GM03348 (cell line): Measurements from ENCODE around the gene PLEKHM3.
A peak's percentile ranks its signal among the peaks of the same experiment; 100 is the strongest.
"Not testable (repeated sequence)": the region's sequence is repeated elsewhere in the genome, so short reads cannot be mapped to it uniquely, and the experiment has no call there.

Source experiments
- DNase-seq: peaks from one replicate; pipeline ENCODE4 v3.0.0; 2012; ENCODE audit warnings: low spot score

The PLEKHM3 gene

GRCh38 chr2:207950063-207950760, 75.1 kb downstream of the PLEKHM3 start:
- DNase-seq: no peak

- not testable (repeated sequence) for DNase-seq
Measured at GRCh38 chr2:207949245-207949644, 76.1 kb downstream of the PLEKHM3 start.

DNA sequence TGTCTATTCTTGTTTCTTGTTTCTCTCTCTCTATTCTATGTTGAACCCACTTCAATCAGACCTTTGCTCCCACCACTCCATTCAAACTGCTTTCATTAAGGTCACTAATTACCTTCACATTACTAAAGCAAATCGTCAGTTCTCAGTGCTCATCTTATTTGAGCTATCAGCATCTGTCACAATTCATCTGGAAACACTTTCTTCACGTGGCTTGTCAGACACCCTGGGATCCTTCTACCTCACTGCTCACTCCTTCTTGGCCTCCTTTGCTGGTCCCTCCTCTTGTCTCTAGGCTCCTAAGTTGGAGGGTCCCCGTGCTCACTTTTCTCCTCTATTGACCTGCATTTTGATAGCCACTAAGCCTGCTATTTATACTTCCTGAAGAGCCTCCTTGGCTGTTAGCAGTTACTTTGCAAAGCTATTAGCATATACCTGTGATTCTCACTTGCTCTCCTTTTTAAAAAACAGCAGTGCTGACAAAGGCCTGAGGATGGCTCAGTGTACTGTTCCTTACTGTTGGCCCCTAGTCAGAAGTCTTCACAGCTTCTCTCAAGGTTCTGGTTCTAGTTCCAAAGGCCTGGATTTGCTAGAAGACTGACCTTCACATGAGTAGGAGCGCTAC, 80.2 kb downstream of the PLEKHM3 start:
- no peak for DNase-seq

DNA sequence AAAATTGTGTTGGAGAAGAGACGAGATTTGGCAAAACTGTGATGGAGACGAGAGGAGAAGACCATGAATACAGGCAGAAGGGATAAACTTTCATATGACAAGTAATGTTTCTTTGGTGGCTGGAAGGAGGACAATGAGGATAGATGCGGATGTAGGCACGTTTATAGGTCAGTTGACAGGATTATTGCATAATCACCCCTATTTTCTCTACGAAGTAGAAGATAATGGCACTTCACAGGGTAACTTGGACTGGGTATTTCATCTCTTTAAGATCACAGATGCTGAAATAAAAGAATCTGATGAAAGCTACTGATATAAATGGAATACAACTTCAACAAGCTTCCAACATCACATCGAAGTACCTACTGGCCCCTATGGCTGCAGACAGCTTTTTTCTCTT, 81.0 kb downstream of the PLEKHM3 start:
- no peak for DNase-seq

DNA sequence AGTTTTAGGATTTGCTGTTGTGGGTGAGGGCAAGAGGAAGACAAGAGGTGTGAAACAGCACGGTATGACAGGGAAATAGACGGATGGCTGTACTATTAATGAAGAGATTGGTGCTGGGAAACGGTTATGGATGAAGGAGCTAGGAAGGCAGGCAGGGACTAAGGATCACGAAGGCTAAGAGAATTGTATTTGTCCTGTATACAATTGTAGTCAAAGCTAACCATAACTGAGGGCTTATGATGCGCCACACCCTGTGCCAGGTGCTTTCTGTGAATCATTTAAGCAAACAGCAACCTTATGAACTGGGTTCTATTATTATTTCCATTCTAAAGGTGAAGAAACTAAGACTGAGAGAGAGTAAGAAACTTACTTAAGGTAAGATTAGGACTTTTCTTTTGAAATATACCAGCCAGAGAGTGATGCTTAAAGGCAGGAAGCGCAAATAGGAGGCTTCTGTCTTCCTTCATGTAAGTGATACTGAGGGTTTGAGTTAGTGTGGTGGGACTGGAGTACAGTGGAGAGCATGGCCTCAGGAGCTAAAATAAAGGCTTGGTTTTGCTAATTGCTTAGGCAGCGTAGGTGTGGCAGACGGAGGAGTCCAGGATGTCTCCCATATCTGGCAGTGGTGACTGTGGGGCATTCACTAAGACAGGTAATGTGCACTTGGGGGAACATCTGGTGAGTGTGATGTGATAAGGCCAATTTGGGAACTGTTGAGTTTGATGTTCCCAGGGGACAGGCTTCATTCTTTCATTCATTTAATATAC, 85.8 kb downstream of the PLEKHM3 start:
- DNase-seq: no peak

DNA sequence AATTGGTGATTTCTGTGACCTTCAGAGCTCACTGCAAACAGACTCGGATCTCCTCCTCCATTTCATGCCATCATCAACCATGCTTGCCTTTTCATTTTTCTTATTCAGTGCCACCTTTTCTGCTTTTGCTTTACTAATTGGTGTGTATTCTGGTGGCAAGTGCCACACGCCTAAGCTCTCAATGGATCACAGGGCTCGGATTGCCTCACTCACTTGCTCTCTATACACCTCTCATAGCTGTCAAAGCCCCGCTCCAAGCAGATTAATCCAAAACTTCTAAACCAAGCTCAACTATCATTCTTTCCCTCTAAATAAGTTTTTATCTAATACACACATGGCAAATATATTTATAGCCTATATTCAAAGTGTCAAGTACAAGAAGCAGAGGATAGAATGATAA, 86.4 kb downstream of the PLEKHM3 start:
- DNase-seq: no peak

GRCh38 chr2:207938415-207938814, 86.9 kb downstream of the PLEKHM3 start:
- no peak for DNase-seq

DNA sequence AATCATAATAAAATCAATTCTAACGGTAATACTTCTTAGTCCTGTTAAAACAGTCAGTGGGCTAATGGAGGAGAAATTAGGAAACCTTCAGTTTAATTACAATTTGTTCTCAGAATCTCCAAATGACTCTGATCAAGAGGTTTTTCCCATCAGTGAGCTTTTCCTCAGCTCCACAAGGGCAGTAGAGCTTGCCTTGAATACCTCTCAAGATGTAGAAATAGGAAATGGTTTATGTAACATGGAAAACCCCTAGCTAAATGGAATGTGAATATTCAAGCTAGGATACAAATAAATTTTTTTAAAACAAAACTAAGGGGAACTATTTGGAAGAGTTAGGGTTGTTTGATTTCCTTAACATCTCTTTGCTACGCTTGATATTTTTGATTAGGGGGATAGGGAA, 87.5 kb downstream of the PLEKHM3 start:
- DNase-seq: peak; percentile 15

GRCh38 chr2:207937253-207937652, 88.1 kb downstream of the PLEKHM3 start:
- DNase-seq: no peak

- DNase-seq: no peak
Measured at GRCh38 chr2:207936380-207936779, 88.9 kb downstream of the PLEKHM3 start.

- DNase-seq: no peak
Measured at GRCh38 chr2:207935991-207936370, 89.3 kb downstream of the PLEKHM3 start.

DNA sequence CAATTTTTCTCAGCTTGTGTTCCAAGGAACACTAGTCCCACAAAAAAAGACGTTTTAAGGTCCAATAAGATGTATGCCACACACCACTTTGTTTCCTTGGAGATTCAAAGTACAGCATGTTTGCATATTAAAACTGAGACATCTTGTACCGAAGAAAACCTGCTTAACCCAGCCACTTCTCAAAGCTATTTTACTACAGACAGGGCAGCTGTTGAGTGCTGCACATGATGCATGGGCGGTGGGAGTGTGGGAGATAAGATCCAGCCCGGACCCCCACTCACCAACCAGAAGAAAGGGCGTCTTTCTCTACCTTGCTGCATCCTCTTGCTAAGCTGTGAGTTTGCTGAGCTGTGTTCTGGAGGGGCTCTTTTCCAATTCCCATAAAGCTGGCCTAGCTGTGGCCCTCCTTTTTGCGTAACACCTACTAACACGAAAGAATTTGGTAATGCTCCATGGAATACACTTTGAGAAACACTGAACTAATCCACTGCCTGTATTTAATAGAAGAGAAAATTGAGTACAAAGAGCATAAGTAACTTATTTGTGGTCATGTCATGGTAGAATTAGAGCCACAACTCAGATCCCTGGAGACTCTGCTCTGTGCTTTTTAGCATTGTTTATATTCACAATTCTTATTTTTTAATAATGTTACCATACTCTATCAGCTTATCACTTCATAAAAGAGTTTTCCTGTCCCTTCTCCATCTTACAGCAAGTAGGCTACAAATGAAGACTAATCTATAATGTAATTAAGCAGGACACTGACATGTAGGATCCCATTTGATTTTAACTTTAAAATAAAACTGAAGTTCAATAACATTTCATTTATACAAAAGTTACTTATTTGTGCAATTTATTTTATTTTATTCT, 90.0 kb downstream of the PLEKHM3 start:
- no peak for DNase-seq

GRCh38 chr2:207934720-207935119, 90.6 kb downstream of the PLEKHM3 start:
- DNase-seq: no peak

- DNase-seq: no peak
Measured at GRCh38 chr2:207933396-207934065, 91.8 kb downstream of the PLEKHM3 start.

- DNase-seq: no peak
Measured at GRCh38 chr2:207932106-207932505, 93.2 kb downstream of the PLEKHM3 start.

DNA sequence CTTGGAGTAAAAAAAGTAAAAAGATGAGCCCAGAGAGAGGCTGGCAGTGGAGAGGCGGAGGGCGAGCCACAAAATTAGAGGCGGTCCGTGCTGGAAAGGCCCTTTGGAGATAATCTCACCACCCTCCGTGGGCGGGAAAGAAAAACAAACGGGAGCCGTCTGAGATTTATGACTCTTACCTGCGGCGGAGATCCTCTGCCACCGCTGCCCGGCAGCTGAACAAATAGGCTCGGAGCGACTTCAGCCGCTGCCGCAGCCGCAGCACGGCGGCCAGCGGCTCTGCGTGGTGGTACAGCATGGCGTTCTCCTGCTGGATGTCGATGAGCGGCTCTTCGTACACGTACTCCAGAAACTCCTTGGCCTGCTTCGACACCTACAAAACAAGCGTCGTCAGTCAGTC, 94.6 kb downstream of the PLEKHM3 start:
- no peak for DNase-seq

GRCh38 chr2:207929923-207930322, 95.4 kb downstream of the PLEKHM3 start:
- no peak for DNase-seq

DNA sequence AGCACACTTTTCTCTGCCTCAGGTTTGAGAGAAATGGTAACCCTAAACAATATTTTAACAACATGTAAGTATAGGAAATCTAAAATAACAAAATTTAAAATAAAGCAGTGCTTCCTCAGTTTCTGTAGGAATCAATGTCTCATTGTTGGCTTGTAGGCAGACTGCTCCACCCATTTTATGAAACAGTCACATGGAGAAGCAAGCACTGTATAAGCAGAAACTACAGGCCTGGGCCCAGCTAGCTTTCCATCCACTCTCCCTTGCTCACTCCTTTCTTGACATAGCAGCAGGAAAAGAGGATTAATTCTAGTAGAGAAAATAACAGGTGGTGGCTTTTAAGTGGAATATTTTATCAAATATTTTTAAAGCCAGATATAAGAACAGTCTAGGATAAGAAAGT, 97.2 kb downstream of the PLEKHM3 start:
- DNase-seq: no peak

DNA sequence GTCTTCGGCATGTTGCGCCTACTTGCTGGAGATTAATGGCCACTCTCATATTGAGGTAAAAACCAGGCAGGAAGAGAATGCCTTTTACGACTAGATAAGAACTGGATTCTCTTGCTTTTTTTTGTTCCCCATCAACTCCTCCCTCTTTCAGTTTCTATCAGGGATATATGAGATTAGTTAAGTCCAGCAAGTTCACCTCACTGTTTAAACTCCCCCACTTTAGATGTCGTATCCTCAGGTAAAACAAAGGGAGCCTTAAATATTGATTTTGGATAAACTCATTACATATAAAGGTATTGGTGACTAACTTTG, 98.4 kb downstream of the PLEKHM3 start:
- peak; percentile 9 for DNase-seq

GRCh38 chr2:207926133-207926988, 99.0 kb downstream of the PLEKHM3 start:
- DNase-seq: peak; percentile 67

DNA sequence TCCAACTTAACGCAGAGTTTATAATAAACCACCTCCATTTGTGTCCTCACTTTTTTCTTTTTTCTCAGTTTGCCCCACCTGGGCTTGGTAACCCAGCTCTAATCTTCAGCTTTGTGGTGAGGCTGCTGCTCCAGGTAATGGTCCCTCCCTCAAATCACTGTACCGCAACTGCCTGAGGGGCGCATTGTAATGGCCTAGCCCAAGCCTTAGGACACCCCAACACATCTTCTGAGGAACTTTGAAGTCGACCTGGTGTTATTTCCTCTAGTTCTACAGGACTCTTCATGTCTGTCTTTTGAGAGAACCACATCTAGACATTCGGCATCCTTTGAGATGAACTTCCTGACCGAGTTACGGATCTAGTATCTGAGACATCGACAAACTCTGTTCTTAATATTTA, 99.7 kb downstream of the PLEKHM3 start:
- DNase-seq: no peak
